ENCODE results near the gene MRPL48. TPM values are rescaled to one million over a fixed set of nuclear protein-coding genes. Genes with fewer than 3 reads are reported as not detected.
"Not testable (repeated sequence)": the region's sequence is repeated elsewhere in the genome, so short reads cannot be mapped to it uniquely, and the experiment has no call there.

Gene MRPL48
- total RNA-seq, 1 donor from 2014 or later, result 37.0 TPM

- Histone ChIP-seq H3K27me3 (ENCODE audit: control insufficient read depth, insufficient read depth, low read length) (no peaks in the 10 kb centered on the region), H3K4me3 (ENCODE audit: low read depth, low read length) (no peak overlapping the region), H3K36me3 (ENCODE audit: control insufficient read depth, insufficient read depth, low read length) (no peaks in the 10 kb centered on the region)
- no peak for TF ChIP-seq CTCF (IDR thresholded peaks at IDR 0.05; ENCODE audit: insufficient read depth, low read length, poor library complexity, severe bottlenecking)
- no peak for DNase-seq (ENCODE audit: low read depth)
Observed at GRCh38 chr11:73781303-73781702, 6.4 kb upstream of the MRPL48 start.

GRCh38 chr11:73783483-73784020, 4.1 kb upstream of the MRPL48 start:
- no peaks in the 10 kb centered on the region for H3K27me3 ChIP-seq (ENCODE audit: control insufficient read depth, insufficient read depth, low read length)
- TF ChIP-seq CTCF (IDR thresholded peaks at IDR 0.05; ENCODE audit: insufficient read depth, low read length, poor library complexity, severe bottlenecking), result no peak
- DNase-seq (ENCODE audit: low read depth), result no peak
- no peaks in the 10 kb centered on the region for H3K36me3 ChIP-seq (ENCODE audit: control insufficient read depth, insufficient read depth, low read length)
- no peak overlapping the region for H3K4me3 ChIP-seq (ENCODE audit: low read depth, low read length)

GRCh38 chr11:73784080-73784634, 3.5 kb upstream of the MRPL48 start:
- no peak for DNase-seq (ENCODE audit: low read depth)
- H3K4me3 ChIP-seq (ENCODE audit: low read depth, low read length), result no peak overlapping the region
- no peak for TF ChIP-seq CTCF (IDR thresholded peaks at IDR 0.05; ENCODE audit: insufficient read depth, low read length, poor library complexity, severe bottlenecking)
- no peaks in the 10 kb centered on the region for H3K36me3 ChIP-seq (ENCODE audit: control insufficient read depth, insufficient read depth, low read length)
- no peaks in the 10 kb centered on the region for H3K27me3 ChIP-seq (ENCODE audit: control insufficient read depth, insufficient read depth, low read length)

- no peak for TF ChIP-seq CTCF (IDR thresholded peaks at IDR 0.05; ENCODE audit: insufficient read depth, low read length, poor library complexity, severe bottlenecking)
- no peaks in the 10 kb centered on the region for H3K27me3 ChIP-seq (ENCODE audit: control insufficient read depth, insufficient read depth, low read length)
- no peaks in the 10 kb centered on the region for H3K36me3 ChIP-seq (ENCODE audit: control insufficient read depth, insufficient read depth, low read length)
- no peak for DNase-seq (ENCODE audit: low read depth)
- no peak overlapping the region for H3K4me3 ChIP-seq (ENCODE audit: low read depth, low read length)
Observed at GRCh38 chr11:73784734-73785133, 2.9 kb upstream of the MRPL48 start.

GRCh38 chr11:73785467-73785866, 2.2 kb upstream of the MRPL48 start:
- H3K4me3 ChIP-seq (ENCODE audit: low read depth, low read length); H3K36me3 ChIP-seq (ENCODE audit: control insufficient read depth, insufficient read depth, low read length); H3K27me3 ChIP-seq (ENCODE audit: control insufficient read depth, insufficient read depth, low read length); DNase-seq (ENCODE audit: low read depth): not testable (repeated sequence)

GRCh38 chr11:73787051-73787642, 527 bp upstream of the MRPL48 start:
- no peaks in the 10 kb centered on the region for H3K27me3 ChIP-seq (ENCODE audit: control insufficient read depth, insufficient read depth, low read length)
- no peaks in the 10 kb centered on the region for H3K36me3 ChIP-seq (ENCODE audit: control insufficient read depth, insufficient read depth, low read length)
- peak overlapping the region; percentile 56 for H3K4me3 ChIP-seq (ENCODE audit: low read depth, low read length)
- DNase-seq (ENCODE audit: low read depth), result no peak
- no peak for TF ChIP-seq CTCF (IDR thresholded peaks at IDR 0.05; ENCODE audit: insufficient read depth, low read length, poor library complexity, severe bottlenecking)
